ENCODE results near the gene HOXC9. TPM values are rescaled to one million over a fixed set of nuclear protein-coding genes. Genes with fewer than 3 reads are reported as not detected.
A peak's percentile ranks its signal among the peaks of the same experiment; 100 is the strongest.

The HOXC9 gene
- total and polyA plus RNA-seq, 2 of the 8 experiments (the other 6 are each of a cell fraction or from before 2014, with no cell fraction given) = not detected

GRCh38 chr12:53963434-53964314 lies 36.3 kb upstream of the HOXC9 start:
- Histone ChIP-seq H3K4ac (replicated peaks; ENCODE audit: insufficient read length, low read depth, low read length) (no peak overlapping the region), H3K36me3 (ENCODE audit: control insufficient read depth in 2 of 4, insufficient read depth in 4 of 4, low read length in 3 of 4) (peaks cover 0 to 8% (median 0%) of the 10 kb centered on the region in 4 experiments; a peak in 2 of 8 replicates), H3K4me1 (replicated peaks in 1 of 4; ENCODE audit: control insufficient read depth in 3 of 4, insufficient read depth in 4 of 4, low read length in 3 of 4) (peaks cover 0 to 4% (median 2%) of the 10 kb centered on the region in 4 experiments; a peak in 3 of 7 replicates), H3K18ac (ENCODE audit: extremely low read depth, low read length) (no peak overlapping the region), H2BK15ac (ENCODE audit: low read length) (0 out of 2 replicates have a peak overlapping the region, but pooled peaks have one; percentile 46), H3K56ac (replicated peaks; ENCODE audit: insufficient read length, low read depth, low read length) (no peak overlapping the region), H3K23ac (ENCODE audit: insufficient read length) (no peak overlapping the region), H3K9ac (replicated peaks in 1 of 4; ENCODE audit: extremely low read depth in 1 of 4, low read depth in 3 of 4, low read length in 3 of 4) (no peak overlapping the region), H3K23me2 (ENCODE audit: low read depth, low read length) (no peaks in the 10 kb centered on the region), H3K14ac (ENCODE audit: insufficient read length) (no peak overlapping the region), H3K9me3 (ENCODE audit: insufficient read depth in 2 of 2, low read depth in 1 of 2, low read length in 1 of 2) (no peaks in the 10 kb centered on the region), H2BK20ac (ENCODE audit: low read length) (no peak overlapping the region), H3K79me2 (ENCODE audit: control insufficient read depth in 1 of 2, insufficient read depth in 2 of 2, low read length in 2 of 2) (no peaks in the 10 kb centered on the region), H2BK120ac (replicated peaks; ENCODE audit: low read depth, low read length) (no peak overlapping the region), H4K5ac (ENCODE audit: insufficient read length, low read depth, low read length) (no peak overlapping the region), H4K20me1 (replicated peaks in 1 of 2; ENCODE audit: control insufficient read depth in 1 of 2, insufficient read depth in 2 of 2, low read length in 2 of 2) (peaks cover 29 to 48% of the 10 kb centered on the region in 2 experiments), H4K8ac (ENCODE audit: extremely low read depth, insufficient read depth, low read length) (no peak overlapping the region), H3K4me3 (ENCODE audit: extremely low read depth in 1 of 4, insufficient read depth in 2 of 4, low read depth in 3 of 4, low read length in 4 of 4) (no peak overlapping the region), H3K79me1 (ENCODE audit: low read depth, low read length) (no peaks in the 10 kb centered on the region), H4K91ac (replicated peaks; ENCODE audit: insufficient read length, low read length) (no peak overlapping the region), H3K27me3 (replicated peaks in 1 of 4; ENCODE audit: control insufficient read depth in 3 of 4, extremely low read depth in 1 of 4, insufficient read depth in 3 of 4, low read length in 3 of 4) (peaks cover 99 to 100% (median 100%) of the 10 kb centered on the region in 4 experiments), H2AFZ (ENCODE audit: low read length) (no peak overlapping the region), H2BK5ac (ENCODE audit: low read depth, low read length) (no peak overlapping the region), H3K4me2 (ENCODE audit: insufficient read depth in 1 of 2, low read depth in 2 of 2, low read length in 2 of 2) (no peak overlapping the region), H3K27ac (ENCODE audit: low read depth, low read length) (no peak overlapping the region), H2AK5ac (ENCODE audit: low read depth, low read length) (0 out of 2 replicates have a peak overlapping the region, but pooled peaks have one; percentile 16), H2BK12ac (ENCODE audit: low read depth, low read length) (no peak overlapping the region)
- DNase-seq (ENCODE audit: low read depth in 1 of 2, low spot score in 2 of 2) = peak in 1 of 2 experiments; percentile 56
- POLR2A ChIA-PET (ENCODE audit: partially characterized antibody) = interaction anchor here (0.9 to 1.6 kb wide), 3 partner anchors 12 to 88 kb away, joined by 3 read pairs; partner anchors contain the start of gene HOXC13
- 12% methylated on average over 38 of the region's 38 CpGs; no CpG with 5 or more reads in 1 of the 2 experiments for WGBS, 2 experiments (ENCODE audit: extremely low coverage in 1 of 2, insufficient coverage in 1 of 2, insufficient read length in 1 of 2, insufficient replicate concordance in 2 of 2, low coverage in 1 of 2, low lambda C conversion rate in 2 of 2, missing lambda C conversion rate in 1 of 2)
- CTCF ChIA-PET (ENCODE audit: partially characterized antibody) = interaction anchor here (0.6 to 2.3 kb wide), 3 partner anchors 69 to 244 kb away, joined by 3 to 8 read pairs (median 3); no protein-coding TSS in a partner anchor
- FAIRE-seq = no peak
- TF ChIP-seq TEAD4 (IDR thresholded peaks at IDR 0.05; ENCODE audit: low read depth, low read length) (no peak), CBX8 (IDR thresholded peaks at IDR 0.05; ENCODE audit: borderline replicate concordance, low read depth, low read length) (peak; percentile 88; the same call in 1 of the 2 replicates), RNF2 (IDR thresholded peaks at IDR 0.05; ENCODE audit: borderline replicate concordance, low read depth, low read length, missing control alignments, poor library complexity, severe bottlenecking) (peak; percentile 88), EZH2 (IDR thresholded peaks at IDR 0.05; ENCODE audit: low read depth, low read length, severe bottlenecking) (peak; percentile 90), SUZ12 (IDR thresholded peaks at IDR 0.05; ENCODE audit: low read length) (peak; percentile 91)
